ENCODE results near the gene PSMC3.

GRCh38 chr11:47369676-47370075 is 56.6 kb downstream of the PSMC3 start:
- TF ChIP-seq CTCF (conservative IDR thresholded peaks at IDR 0.05 in 1 of 2, IDR thresholded peaks at IDR 0.05 in 1 of 2; ENCODE audit: extremely low read depth in 1 of 2, insufficient read depth in 1 of 2, low read depth in 1 of 2, low read length in 2 of 2) (no peak), EZH2 (IDR thresholded peaks at IDR 0.05; ENCODE audit: borderline replicate concordance, low read length) (no peak)
